HTERT RPE-1 (cell line): ENCODE measurements around the gene ADAMTS17.

Source experiments
- in situ Hi-C: fragments of 300-500 bp; cut with MboI; formaldehyde crosslinking; loops from 4 replicates; pipeline ENCODE4 v1.14.3; 2020; ENCODE audit warnings: low sequenced_read_pairs

ADAMTS17 gene

DNA sequence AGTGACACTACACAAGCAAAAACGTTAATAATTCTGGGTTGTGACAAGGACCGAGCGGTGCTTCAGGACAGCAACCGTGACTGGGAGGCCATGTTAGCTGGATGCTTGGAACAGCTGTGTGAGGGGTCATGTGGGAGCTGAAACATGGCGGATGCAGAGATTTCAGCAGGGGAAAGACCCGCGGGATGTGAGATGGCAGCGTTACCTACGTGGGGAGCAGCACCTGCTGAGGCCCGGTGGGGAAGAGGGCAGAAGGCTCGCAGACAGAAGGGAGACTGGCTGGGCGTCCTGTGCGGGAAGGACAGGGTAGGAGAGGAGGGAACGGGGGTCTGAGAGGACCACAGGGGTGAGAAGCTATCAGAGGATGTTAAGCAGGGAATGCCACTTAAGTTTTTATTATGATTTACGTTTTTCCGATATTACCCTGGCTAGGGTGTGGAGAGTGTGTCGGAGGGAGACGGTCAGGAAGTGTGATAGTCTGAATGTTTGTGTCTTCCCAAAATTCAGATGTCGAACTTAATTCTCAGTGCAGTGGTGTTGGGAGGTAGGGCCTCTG, 379.7 kb downstream of the ADAMTS17 start:
- in situ Hi-C loops, result no loop called here

DNA sequence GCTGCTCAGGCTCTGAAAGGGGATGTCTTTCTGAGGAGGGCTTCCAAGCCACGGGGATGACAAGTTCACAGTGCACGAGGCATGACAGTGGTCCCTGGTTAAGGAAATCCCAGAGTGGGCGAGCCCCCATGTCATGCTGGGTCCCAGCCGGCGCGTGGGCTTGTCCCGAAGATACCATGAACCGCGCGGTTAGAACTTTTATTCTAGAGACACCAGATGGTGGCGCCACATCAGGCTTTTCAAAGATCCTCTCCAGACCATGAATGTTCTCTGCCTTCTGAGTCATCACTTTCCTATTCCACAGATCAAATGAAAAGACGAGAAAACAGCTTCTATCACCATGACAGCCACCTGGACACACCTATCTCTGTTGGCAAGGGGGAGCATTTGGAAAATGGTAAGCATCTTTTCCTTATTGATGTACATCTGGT, 380.7 kb downstream of the ADAMTS17 start:
- in situ Hi-C loops, result no loop called here

- in situ Hi-C loops, result no loop called here
Measured at GRCh38 chr15:99959326-99959725, 382.4 kb downstream of the ADAMTS17 start.

DNA sequence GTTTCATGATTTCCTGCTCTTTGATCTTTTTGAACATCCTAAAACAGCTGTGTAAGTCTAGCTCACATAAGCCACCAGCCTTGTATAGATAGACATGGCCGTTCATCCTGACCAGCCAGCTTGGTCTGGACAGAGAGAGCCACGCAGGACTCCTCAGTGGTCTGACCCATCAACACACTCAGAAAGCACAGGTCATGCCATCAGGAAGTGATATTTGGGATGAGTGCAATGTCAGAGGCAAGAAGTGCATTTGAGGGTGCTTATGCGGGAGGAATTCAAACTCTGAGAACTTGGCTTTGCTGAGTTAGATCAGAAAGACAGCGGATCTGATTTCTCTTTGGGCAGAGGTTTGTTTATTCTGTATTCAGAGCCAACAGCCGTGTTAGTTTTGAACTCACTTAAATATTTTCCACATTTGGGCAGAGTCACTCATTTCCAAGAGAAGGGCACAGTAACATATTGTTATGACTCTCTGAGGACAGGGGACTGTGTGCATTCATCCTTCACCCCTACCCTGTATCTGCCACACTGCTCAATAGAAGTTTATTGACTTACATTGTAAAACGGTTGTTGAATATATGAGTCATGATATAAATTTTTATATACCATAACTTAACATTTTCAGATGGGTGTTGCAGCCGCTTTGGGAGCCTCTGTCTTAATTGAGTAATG, 383.2 kb downstream of the ADAMTS17 start:
- in situ Hi-C loops, result no loop called here

DNA sequence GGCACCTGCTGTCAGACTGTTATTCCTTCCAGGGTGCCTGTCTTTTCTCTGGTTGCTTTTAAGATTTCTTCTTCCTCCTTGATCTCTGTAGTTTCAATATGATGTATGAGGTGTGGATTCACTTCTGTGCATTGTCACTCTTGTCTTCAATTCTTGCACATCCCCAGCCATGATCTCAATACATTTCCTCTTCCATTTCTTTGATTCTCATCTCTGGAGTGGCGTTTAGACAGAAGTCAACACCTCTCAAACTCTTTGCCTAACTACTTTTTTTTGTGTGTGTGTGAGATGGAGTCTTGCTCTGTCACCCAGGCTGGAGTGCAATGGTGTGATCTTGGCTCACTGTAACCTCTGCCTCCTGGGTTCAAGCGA, 384.1 kb downstream of the ADAMTS17 start:
- in situ Hi-C loops, result no loop called here

DNA sequence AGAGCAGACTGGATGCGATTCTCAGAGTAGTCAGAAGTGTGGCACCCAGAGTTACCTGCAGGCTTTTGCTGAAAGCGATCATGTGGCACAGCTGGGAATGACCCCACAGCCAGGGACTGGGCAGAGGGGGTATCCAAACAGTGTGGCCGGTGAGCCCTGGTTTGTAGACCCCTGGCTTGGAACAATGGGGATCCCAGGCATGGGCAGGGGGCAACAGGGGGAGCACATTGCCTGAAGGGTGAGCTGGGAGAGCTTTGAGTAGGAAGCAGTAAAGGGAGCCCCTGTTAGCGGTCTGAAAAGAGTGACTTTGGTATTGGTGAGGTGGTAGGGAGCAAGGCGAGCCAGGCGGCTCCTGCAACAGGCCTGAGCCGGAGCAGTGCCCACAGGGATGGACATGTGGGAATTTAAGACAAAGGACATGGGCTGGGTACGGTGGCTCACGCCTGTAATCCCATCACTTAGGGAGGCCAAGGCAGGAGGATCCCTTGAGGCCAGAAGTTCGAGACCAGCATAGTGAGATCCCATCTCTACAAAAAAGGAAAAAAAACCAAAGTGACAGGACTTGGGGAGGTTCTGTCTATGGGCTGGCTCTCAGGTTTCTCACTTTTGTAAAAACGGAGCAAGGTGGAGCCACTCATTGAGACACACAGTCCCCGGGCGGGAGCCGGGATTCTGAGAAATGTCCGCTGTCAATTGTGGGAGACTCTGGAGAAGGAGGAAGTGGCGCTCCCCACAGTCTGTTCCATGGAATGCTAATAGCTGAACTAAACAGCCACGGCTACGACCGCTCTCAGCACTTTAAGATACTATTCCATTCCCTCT, 384.7 kb downstream of the ADAMTS17 start:
- in situ Hi-C loops, result no loop called here

GRCh38 chr15:99956022-99956775, 385.6 kb downstream of the ADAMTS17 start:
- in situ Hi-C loops, result no loop called here

DNA sequence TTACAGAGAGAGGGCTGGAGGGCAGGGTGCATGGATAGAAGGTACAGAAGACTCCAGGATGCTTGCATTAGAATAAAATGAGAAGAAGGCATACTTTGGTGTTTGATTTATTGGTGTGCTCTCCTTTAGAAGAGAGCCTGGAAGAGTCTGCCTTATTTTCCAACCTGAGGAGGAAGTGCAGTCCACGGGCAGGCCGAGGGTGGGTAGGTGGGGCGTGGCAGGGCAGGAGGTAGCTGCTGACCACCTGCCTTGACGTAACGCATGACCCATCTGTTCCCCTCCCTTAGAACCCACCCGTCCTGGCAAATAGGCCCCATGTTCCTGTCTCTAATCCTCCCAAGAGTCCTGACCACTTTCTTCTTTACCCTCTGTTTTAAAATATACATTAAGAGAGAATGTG, 386.2 kb downstream of the ADAMTS17 start:
- in situ Hi-C loops, result no loop called here

- in situ Hi-C loops, result no loop called here
Measured at GRCh38 chr15:99955181-99955525, 386.6 kb downstream of the ADAMTS17 start.

DNA sequence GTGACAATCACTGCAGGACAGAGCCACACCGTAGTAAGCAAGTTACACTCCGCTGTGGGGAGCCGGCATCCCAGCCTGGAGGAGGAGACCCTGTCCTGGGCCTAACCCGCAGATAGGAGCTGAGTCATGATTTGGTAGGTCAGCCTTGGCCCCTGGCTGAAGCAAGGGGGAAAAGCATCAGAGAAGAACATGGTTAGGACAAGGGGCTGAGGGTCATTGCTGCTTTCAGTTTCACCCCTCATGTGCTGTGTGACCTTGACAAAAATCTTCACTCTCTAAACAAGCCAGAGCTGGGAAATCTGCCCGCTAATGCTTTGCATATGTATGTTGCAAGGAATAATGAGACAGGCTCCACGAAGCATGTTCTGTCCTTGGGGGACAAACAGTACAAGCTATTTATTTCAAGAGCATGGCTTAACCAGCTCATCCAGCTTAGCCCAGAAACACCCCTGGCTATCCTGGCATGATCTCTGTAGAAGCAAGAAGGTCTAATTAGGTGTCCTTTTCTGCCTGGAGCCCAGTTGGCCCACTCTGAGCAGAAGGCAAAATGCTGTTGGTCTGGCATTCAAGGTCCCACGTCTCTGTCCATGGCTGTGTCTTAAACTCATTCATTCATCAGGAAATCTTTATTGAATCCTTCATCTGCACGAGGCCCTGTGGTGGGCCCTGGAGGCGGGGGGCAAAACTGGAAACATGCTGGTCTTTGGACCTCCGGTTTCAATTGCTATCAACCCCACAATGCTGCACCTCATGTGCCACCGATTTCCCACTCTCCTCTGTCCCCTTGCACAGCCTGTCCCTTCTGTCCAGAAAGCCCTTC, 387.2 kb downstream of the ADAMTS17 start:
- in situ Hi-C loops, result no loop called here

DNA sequence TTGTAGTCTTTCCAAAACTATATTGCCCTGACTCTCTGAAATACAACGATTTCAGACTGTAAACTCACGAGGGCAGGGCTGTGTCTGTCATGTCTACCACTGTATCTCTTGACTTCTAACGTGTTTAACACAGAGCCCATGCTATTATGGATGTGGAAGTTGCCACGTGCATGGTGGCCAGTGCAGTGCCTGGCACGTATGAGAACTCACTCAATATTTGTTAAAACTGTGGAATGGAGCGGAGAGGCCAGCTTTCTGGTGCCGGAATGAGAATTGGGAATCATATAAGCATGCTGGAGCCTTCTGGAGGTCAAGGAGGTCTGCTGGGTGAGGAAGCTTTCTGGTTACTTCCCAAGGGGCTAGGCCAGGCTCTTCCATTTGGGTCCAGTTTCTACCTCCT, 387.9 kb downstream of the ADAMTS17 start:
- in situ Hi-C loops, result no loop called here

DNA sequence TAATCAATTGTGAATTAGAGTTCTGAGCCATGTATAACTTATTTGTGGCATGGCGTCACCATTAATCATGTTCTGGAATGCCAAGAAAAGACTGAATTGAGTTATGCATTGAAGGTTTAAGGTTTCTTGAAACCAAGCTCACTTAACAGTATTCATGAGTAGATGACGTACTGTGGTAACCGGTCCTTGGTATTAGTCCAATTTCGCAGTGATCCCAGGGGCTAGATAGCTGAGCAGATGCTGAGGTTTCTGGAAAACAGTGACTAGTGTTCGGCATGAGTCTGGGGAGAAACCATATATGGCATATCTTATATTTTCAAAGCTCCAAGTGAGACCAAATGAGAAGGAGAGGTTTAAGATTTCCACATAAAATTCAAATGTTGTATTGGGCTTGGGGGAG, 390.3 kb downstream of the ADAMTS17 start:
- in situ Hi-C loops, result no loop called here

DNA sequence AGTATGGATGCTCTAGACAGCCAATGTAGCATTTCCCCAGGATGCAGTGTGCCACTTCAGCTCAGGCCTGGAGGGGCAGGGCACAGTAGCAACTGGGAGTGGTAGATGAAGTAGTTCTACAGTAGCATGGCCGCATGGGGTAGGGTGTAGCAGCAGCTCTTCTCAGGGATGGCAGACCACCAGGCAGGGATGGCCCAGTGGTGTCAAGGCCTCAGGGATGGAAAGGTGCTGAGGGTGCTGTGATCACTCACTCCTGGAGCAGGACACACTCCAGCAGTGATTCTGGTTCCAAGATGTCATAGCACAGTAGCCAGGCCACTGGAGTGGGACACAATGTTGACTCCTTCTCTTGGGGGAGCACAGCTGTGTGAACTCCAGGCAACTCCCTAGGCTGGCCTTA, 397.6 kb downstream of the ADAMTS17 start:
- in situ Hi-C loops, result no loop called here

DNA sequence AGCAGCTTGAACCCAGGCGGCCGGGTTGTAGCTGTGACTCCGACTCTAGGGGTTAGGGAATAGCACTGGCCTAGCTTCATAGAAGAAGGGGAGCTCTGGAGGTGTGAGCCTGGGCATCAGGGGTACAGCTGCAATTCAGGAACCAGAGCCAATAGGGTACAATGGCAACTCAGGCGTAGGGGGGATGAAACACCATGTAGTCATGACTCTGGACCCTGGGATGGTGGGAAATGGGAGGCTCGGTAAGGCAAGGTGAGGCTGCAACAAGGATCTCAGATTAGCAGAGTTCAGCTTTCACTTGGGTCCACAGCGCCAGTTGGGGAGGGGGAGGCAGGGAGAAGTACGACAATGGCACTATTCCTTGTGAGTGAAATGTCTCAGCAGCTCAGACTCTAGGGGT, 398.3 kb downstream of the ADAMTS17 start:
- in situ Hi-C loops, result no loop called here

GRCh38 chr15:99932676-99933402, 408.9 kb downstream of the ADAMTS17 start:
- in situ Hi-C loops, result no loop called here

GRCh38 chr15:99931703-99932603, 409.8 kb downstream of the ADAMTS17 start:
- in situ Hi-C loops, result no loop called here

GRCh38 chr15:99930696-99931095, 411.1 kb downstream of the ADAMTS17 start:
- in situ Hi-C loops, result no loop called here

DNA sequence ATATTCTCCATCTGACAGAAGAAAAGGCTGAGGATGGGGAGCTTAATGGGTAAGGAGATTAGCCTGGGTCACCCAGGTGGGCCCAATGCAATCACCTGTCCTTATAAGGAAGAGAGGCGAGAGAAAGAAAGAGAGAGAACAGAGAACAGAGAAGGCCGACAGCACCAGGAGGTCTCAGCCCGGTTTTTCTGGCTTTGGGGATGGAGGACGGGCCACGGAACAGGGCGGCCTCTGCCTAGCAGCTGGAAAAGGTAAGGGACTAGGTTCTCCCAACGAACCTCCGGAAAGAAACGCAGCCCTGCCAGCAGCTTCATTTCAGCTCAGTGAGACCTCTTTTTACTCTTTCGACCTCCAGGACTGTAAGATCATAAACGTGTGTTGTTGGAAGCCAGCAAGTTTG, 412.5 kb downstream of the ADAMTS17 start:
- in situ Hi-C loops, result no loop called here

DNA sequence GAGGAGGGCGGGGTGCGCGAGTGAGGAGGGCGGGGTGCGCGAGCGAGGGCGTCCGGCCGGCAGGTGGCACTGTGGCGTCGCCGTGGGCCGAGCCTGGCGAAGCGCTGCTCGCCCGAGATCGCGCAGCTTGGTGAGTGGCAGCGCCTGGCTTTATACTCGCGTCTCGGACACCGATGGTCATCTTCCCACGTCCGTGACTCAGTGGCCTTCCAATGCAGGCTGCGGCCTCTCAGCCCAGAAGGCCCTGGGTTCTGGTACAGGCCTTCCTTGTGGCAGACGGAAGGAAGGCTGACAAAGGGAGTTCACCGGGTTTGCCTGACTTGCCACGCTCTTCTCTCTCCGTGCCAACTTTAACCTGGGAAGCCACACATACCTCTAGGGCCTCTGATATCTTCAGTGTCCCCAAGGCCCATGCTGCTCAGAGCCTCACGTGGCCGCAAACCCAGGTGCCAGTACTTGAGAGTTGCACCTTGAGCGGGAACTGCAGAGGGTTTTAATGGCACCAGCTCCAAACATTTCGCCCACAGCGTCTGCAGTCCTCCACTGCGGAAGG, 413.3 kb downstream of the ADAMTS17 start:
- in situ Hi-C loops, result no loop called here
